HepG2 (cell line): Measurements from ENCODE around the gene SBNO1. TPM values are rescaled to one million over a fixed set of nuclear protein-coding genes. Genes with fewer than 3 reads are reported as not detected.
A peak's percentile ranks its signal among the peaks of the same experiment; 100 is the strongest.

Experiments
- ATAC-seq: fragments of 200-7000 bp; cut with Tn5 transposase; 3 replicates; pipeline ENCODE4 v1.9.1; 2020; ENCODE audit warnings: mild to moderate bottlenecking, moderate library complexity
- BruUV-seq: library from RNA; stranded (reverse); fragments of 400-500 nt; replicated peaks from 2 replicates; lab custom pipeline; 2021; lab: Mats Ljungman, UMichigan
- CTCF ChIA-PET: fragments of 300-600 bp; formaldehyde crosslinking; extraction: SDS; loops from one replicate; lab custom pipeline; 2021; ENCODE audit warnings: low total read pairs, inconsistent platforms, low intra/inter-chr PET ratio; lab: Yijun Ruan, JAX
- POLR2A ChIA-PET: fragments of 350-600 bp; sonication (Branson Sonifier 250); formaldehyde crosslinking; loops from one replicate; lab custom pipeline; 2020; ENCODE audit warnings: antibody characterized with exemption, inconsistent platforms; lab: Yijun Ruan, JAX
- DNase-seq: peaks from one replicate; pipeline ENCODE4 v3.0.0-alpha.2; 2015; ENCODE audit warnings: low spot score
- FAIRE-seq: peaks from 3 replicates; lab custom pipeline; 2011; peaks lifted over from hg19 to GRCh38; lab: Jason Lieb, UNC
- H2AFZ ChIP-seq: one replicate; pipeline ENCODE4 v1.6.1; 2011; ENCODE audit warnings: low read length, inconsistent platforms
- H3K27ac ChIP-seq: fragments of 300-600 bp; 3 replicates; pipeline ENCODE4 v1.8.0; 2011; ENCODE audit warnings: mixed run types, mild to moderate bottlenecking, mixed read lengths, low read length, inconsistent platforms; ENCODE audit not compliant: insufficient read depth; ENCODE audit errors: extremely low read length
- H3K27me3 ChIP-seq, 2 experiments: fragments of 200-600 bp in 1 of 2; 2 replicates in 1 of 2; 3 replicates in 1 of 2; pipeline versions ENCODE4 v1.6.0 to v1.8.0; 2011; ENCODE audit warnings: low read length in 2 of 2, mild to moderate bottlenecking in 2 of 2, moderate library complexity in 2 of 2, inconsistent platforms in 1 of 2; ENCODE audit not compliant: insufficient read depth in 2 of 2, control insufficient read depth in 1 of 2
- H3K36me3 ChIP-seq, 2 experiments: fragments of 200-600 bp in 1 of 2; replicated peaks in 1 of 2; 2 replicates in 1 of 2; 3 replicates in 1 of 2; pipeline versions ENCODE4 v1.5.1 to v1.8.0; 2011; ENCODE audit warnings: low read length in 2 of 2, inconsistent platforms in 1 of 2; ENCODE audit not compliant: insufficient read depth in 2 of 2, control insufficient read depth in 1 of 2
- H3K4me1 ChIP-seq: 2 replicates; pipeline ENCODE4 v1.5.1; 2012; ENCODE audit warnings: low read length, inconsistent platforms; ENCODE audit not compliant: insufficient read depth
- H3K4me2 ChIP-seq: 2 replicates; pipeline ENCODE4 v1.6.0; 2011; ENCODE audit warnings: low read depth, low read length, inconsistent platforms
- H3K4me3 ChIP-seq, 3 experiments: fragments of 200-600 bp in 1 of 3; sonication (generic), shearing (Covaris generic) in 1 of 3; replicated peaks in 1 of 3; 2 replicates each; pipeline ENCODE4 v1.5.1; 2011 to 2016; ENCODE audit warnings: low read length in 3 of 3, inconsistent platforms in 2 of 3, low read depth in 2 of 3, mild to moderate bottlenecking in 2 of 3, control low read depth in 1 of 3, mixed read lengths in 1 of 3; ENCODE audit not compliant: insufficient read depth in 1 of 3
- H3K79me2 ChIP-seq: one replicate; pipeline ENCODE4 v1.6.1; 2011; ENCODE audit warnings: low read length, inconsistent platforms; ENCODE audit not compliant: insufficient read depth
- H3K9ac ChIP-seq: 2 replicates; pipeline ENCODE4 v1.6.0; 2011; ENCODE audit warnings: mild to moderate bottlenecking, low read depth, low read length, inconsistent platforms; ENCODE audit not compliant: insufficient read depth
- H3K9me3 ChIP-seq: 2 replicates; pipeline ENCODE4 v1.5.1; 2012; ENCODE audit warnings: mild to moderate bottlenecking, low read length
- H4K20me1 ChIP-seq: 2 replicates; pipeline ENCODE4 v1.6.0; 2011; ENCODE audit warnings: inconsistent platforms, mild to moderate bottlenecking, low read length, moderate library complexity; ENCODE audit not compliant: insufficient read depth
- CHD4 ChIP-seq: fragments of 200-600 bp; sonication (generic); IDR thresholded peaks from 2 replicates; pipeline ENCODE4 v1.7.0; 2017; ENCODE audit warnings: mild to moderate bottlenecking, low read length, borderline replicate concordance
- ESRRA ChIP-seq: sonication (generic); formaldehyde crosslinking; IDR thresholded peaks from 2 replicates; pipeline ENCODE4 v1.5.1; 2020; ENCODE audit warnings: mild to moderate bottlenecking, low read depth, missing genetic modification reagents
- FOXK1 ChIP-seq: sonication (generic); formaldehyde crosslinking; IDR thresholded peaks from 2 replicates; pipeline ENCODE4 v1.4.0; 2020; ENCODE audit warnings: low read depth, missing genetic modification reagents, borderline replicate concordance
- HDAC2 ChIP-seq: sonication (generic); formaldehyde crosslinking; IDR thresholded peaks from 2 replicates; pipeline ENCODE4 v1.4.0; 2020; ENCODE audit warnings: missing genetic modification reagents
- LCORL ChIP-seq, 2 experiments: fragments of 450-650 bp in 1 of 2; sonication (generic) in 1 of 2; formaldehyde crosslinking in 1 of 2; IDR thresholded peaks; 2 replicates each; pipeline versions ENCODE4 v1.5.0 to v1.6.1; 2017 to 2020; ENCODE audit warnings: antibody characterized with exemption in 1 of 2, missing genetic modification reagents in 1 of 2
- POLR2G ChIP-seq: fragments of 200-400 bp; formaldehyde crosslinking; IDR thresholded peaks from 2 replicates; pipeline ENCODE4 v1.6.1; 2018; ENCODE audit warnings: mild to moderate bottlenecking, low read depth, low read length, moderate library complexity
- RCOR2 ChIP-seq: IDR thresholded peaks from 2 replicates; pipeline ENCODE4 v1.6.1; 2016; ENCODE audit warnings: missing biosample characterization, missing genetic modification reagents
- TBX3 ChIP-seq: fragments of 450-650 bp; IDR thresholded peaks from 2 replicates; pipeline ENCODE4 v1.6.1; 2017; ENCODE audit warnings: antibody characterized with exemption, mild to moderate bottlenecking, inconsistent platforms, borderline replicate concordance
- WIZ ChIP-seq: sonication (generic); formaldehyde crosslinking; IDR thresholded peaks from 2 replicates; pipeline ENCODE4 v1.5.1; 2020; ENCODE audit warnings: mild to moderate bottlenecking, missing genetic modification reagents
- ZMYM2 ChIP-seq: sonication (generic); formaldehyde crosslinking; IDR thresholded peaks from 2 replicates; pipeline ENCODE4 v1.8.0; 2022; ENCODE audit warnings: mild to moderate bottlenecking, missing genetic modification reagents
- ZMYM3 ChIP-seq: sonication (generic); formaldehyde crosslinking; IDR thresholded peaks from 2 replicates; pipeline ENCODE4 v1.5.1; 2020; ENCODE audit warnings: mild to moderate bottlenecking, missing genetic modification reagents
- ZNF256 ChIP-seq: sonication (generic); formaldehyde crosslinking; conservative IDR thresholded peaks from 2 replicates; pipeline ENCODE4 v1.4.0; 2020; ENCODE audit warnings: missing genetic modification reagents
- ZNF260 ChIP-seq: sonication (generic); formaldehyde crosslinking; IDR thresholded peaks from 2 replicates; pipeline ENCODE4 v1.4.0; 2020; ENCODE audit warnings: missing genetic modification reagents, low read depth, mild to moderate bottlenecking, borderline replicate concordance
- ZNF768 ChIP-seq: sonication (generic); formaldehyde crosslinking; IDR thresholded peaks from 2 replicates; pipeline ENCODE4 v1.4.0; 2020; ENCODE audit warnings: missing genetic modification reagents
- WGBS: methylation state at CpG from one replicate; pipeline ENCODE4 v1.1.6; 2017; ENCODE audit warnings: low lambda C conversion rate; 5-methylcytosine and 5-hydroxymethylcytosine counted together
- in situ Hi-C: cut with HindIII; loops from 2 replicates; pipeline ENCODE4 v1.10.0; 2017; ENCODE audit warnings: low pct_unique_long_range_greater_than_20kb; ENCODE audit not compliant: extremely low pct_ligation_motif_present
- intact Hi-C: fragments of 100-400 bp; cut with micrococcal nuclease; formaldehyde crosslinking; loops from one replicate; pipeline ENCODE4 v1.10.0; 2022; ENCODE audit not compliant: unreplicated experiment
- polyA plus RNA-seq, 8 experiments: library from polyadenylated mRNA; depleted of rRNA in 3 of 8; stranded (reverse) in 7 of 8; unstranded in 1 of 8; fragments of >200 nt; fragmentation: Illumina TruSeq in 4 of 8; extraction: Trizol in 4 of 8; gene quantifications; 2 replicates each; pipeline versions ENCODE4 v1.2.1 to v1.2.3, GENCODE V29; 2011 to 2016; ENCODE audit warnings: low read depth in 4 of 8, missing spikeins in 1 of 8, mixed read lengths in 1 of 8; ENCODE audit not compliant: insufficient read depth in 1 of 8
- total RNA-seq, 5 experiments: library from RNA; depleted of rRNA; stranded (reverse); fragments of >200 nt; fragmentation: Illumina TruSeq; extraction: Trizol; gene quantifications; 2 replicates each; pipeline ENCODE4 v1.2.3, GENCODE V29; 2016; ENCODE audit warnings: low read depth in 1 of 5
- TF ChIP-seq, protein P1 (sequence below): sonication (generic); formaldehyde crosslinking; IDR thresholded peaks from 2 replicates; pipeline ENCODE4 v1.4.0; 2020; ENCODE audit warnings: missing genetic modification reagents
- TF ChIP-seq, protein P2 (sequence below): sonication (generic); formaldehyde crosslinking; conservative IDR thresholded peaks from 2 replicates; pipeline ENCODE4 v1.5.0; 2020; ENCODE audit warnings: missing genetic modification reagents
- TF ChIP-seq, protein P3 (sequence below): sonication (generic); formaldehyde crosslinking; IDR thresholded peaks from 2 replicates; pipeline ENCODE4 v1.4.0; 2020; ENCODE audit warnings: missing genetic modification reagents

The SBNO1 gene
- total and polyA plus RNA-seq, 2 of the 13 experiments (the other 11 are each of a cell fraction or from before 2014, with no cell fraction given) = 10.9 to 40.2 TPM

DNA sequence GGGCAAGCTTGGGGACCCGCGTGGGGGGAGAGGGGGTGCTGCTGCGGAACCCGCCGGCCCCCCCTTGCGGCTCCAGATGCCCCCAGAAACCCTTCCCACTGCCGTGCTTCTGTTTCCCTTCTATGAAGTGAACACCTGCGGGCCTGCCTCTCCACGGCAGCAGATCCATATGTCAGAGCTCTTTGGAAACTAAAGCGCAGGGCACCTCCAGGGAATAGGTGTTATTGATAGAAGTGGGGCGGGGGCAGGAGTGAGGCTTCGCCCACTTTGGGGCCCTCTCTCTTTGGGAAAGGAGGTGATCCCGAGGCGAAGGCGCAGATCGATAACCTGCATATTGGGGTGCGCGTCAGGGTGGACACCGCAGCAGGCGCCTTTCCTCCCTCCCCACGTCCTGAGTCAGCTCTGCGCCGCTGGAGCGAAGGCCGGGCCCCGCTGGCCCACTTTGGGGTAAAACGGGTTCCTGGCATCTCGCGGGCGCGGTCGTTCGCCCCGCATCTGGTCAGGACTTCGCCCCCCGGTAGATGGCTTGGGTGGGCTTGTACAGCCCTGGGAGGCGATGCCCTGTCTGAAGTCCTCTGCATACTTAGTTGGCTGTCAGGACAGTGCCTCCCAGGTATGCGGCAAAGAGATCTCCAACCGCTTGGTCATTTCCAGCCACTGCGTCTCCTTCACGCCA lies 19.8 kb upstream of the SBNO1 start (continued):
- TF ChIP-seq, protein P1, sequence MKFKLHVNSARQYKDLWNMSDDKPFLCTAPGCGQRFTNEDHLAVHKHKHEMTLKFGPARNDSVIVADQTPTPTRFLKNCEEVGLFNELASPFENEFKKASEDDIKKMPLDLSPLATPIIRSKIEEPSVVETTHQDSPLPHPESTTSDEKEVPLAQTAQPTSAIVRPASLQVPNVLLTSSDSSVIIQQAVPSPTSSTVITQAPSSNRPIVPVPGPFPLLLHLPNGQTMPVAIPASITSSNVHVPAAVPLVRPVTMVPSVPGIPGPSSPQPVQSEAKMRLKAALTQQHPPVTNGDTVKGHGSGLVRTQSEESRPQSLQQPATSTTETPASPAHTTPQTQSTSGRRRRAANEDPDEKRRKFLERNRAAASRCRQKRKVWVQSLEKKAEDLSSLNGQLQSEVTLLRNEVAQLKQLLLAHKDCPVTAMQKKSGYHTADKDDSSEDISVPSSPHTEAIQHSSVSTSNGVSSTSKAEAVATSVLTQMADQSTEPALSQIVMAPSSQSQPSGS (CRISPR knock-in tag) = no peak
- TF ChIP-seq WIZ (CRISPR knock-in tag) (no peak), ZNF256 (CRISPR knock-in tag) (no peak), TBX3 (no peak), LCORL (IDR thresholded peaks at IDR 0.05) (no peak), LCORL (CRISPR knock-in tag; IDR thresholded peaks at IDR 0.05) (peak; percentile 55; the same call in 1 of the 2 replicates), FOXK1 (CRISPR knock-in tag) (no peak)
- TF ChIP-seq, protein P2, sequence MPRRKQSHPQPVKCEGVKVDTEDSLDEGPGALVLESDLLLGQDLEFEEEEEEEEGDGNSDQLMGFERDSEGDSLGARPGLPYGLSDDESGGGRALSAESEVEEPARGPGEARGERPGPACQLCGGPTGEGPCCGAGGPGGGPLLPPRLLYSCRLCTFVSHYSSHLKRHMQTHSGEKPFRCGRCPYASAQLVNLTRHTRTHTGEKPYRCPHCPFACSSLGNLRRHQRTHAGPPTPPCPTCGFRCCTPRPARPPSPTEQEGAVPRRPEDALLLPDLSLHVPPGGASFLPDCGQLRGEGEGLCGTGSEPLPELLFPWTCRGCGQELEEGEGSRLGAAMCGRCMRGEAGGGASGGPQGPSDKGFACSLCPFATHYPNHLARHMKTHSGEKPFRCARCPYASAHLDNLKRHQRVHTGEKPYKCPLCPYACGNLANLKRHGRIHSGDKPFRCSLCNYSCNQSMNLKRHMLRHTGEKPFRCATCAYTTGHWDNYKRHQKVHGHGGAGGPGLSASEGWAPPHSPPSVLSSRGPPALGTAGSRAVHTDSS (CRISPR knock-in tag) = no peak

DNA sequence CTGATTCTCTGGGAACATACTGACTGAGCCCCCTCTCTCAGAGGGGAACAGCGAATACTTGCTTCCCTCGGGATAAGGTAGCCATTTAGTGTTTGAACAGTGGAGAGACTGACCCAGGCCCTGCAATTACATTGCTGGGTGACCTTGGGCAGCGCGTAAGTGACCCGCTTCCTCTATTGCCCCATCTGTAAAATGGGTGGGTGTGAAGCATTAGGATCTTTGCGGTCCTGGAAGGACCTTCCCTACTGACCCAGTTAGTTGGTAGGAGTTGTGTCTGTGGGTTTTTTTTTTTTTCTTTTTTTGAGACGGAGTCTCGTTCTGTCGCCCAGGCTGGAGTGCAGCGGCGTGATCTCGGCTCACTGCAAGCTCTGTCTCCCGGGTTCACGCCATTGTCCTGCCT lies 18.0 kb upstream of the SBNO1 start:
- H3K4me2 ChIP-seq = peak overlapping the region; percentile 75
- no peak for DNase-seq
- 28% methylated on average over 12 of the region's 14 CpGs for WGBS
- intact Hi-C loops = loop anchor here (1.0 to 2.0 kb wide), 2 partner anchors 17 to 36 kb away; no protein-coding TSS in a partner anchor
- ChIA-PET CTCF (no interaction called here), POLR2A (interaction anchor here (1.4 to 4.6 kb wide), 5 partner anchors 18 to 213 kb away, joined by 4 to 121 read pairs (median 4); partner anchors contain the start of genes RILPL2 and SBNO1)
- peaks cover 46% of the 10 kb centered on the region for H3K4me1 ChIP-seq
- no peaks in the 10 kb centered on the region for H3K9me3 ChIP-seq
- H3K9ac ChIP-seq = peak overlapping the region; percentile 19
- H3K79me2 ChIP-seq = peaks cover 9% of the 10 kb centered on the region
- no peaks in the 10 kb centered on the region for H3K36me3 ChIP-seq
- in situ Hi-C loops = no loop called here
- H3K27ac ChIP-seq = peak overlapping the region; percentile 85
- ATAC-seq = no peak
- no peaks in the 10 kb centered on the region for H4K20me1 ChIP-seq
- H2AFZ ChIP-seq = no peak overlapping the region
- H3K4me3 ChIP-seq = peak overlapping the region; percentile 66 to 73 (median 68)
- FAIRE-seq = no peak
- H3K27me3 ChIP-seq = no peaks in the 10 kb centered on the region
- no TSS peak for BruUV-seq
- TF ChIP-seq ZMYM3 (peak; percentile 97), ZNF768 (CRISPR knock-in tag) (no peak), ZMYM2 (CRISPR knock-in tag) (0 out of 2 replicates have a peak, but pooled peaks have one; percentile 37), POLR2G (no peak), ZNF260 (CRISPR knock-in tag) (no peak), CHD4 (peak; percentile 96; the same call in 1 of the 2 replicates), HDAC2 (CRISPR knock-in tag) (peak; percentile 67; the same call in 1 of the 2 replicates), RCOR2 (peak; percentile 89), ESRRA (CRISPR knock-in tag) (peak; percentile 77; the same call in 1 of the 2 replicates)
- TF ChIP-seq, protein P3, sequence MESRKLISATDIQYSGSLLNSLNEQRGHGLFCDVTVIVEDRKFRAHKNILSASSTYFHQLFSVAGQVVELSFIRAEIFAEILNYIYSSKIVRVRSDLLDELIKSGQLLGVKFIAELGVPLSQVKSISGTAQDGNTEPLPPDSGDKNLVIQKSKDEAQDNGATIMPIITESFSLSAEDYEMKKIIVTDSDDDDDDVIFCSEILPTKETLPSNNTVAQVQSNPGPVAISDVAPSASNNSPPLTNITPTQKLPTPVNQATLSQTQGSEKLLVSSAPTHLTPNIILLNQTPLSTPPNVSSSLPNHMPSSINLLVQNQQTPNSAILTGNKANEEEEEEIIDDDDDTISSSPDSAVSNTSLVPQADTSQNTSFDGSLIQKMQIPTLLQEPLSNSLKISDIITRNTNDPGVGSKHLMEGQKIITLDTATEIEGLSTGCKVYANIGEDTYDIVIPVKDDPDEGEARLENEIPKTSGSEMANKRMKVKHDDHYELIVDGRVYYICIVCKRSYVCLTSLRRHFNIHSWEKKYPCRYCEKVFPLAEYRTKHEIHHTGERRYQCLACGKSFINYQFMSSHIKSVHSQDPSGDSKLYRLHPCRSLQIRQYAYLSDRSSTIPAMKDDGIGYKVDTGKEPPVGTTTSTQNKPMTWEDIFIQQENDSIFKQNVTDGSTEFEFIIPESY (CRISPR knock-in tag) = peak; percentile 82; the same call in 1 of the 2 replicates
